ENCODE measurements around the gene DPYSL3. TPM values are rescaled to one million over a fixed set of nuclear protein-coding genes. Genes with fewer than 3 reads are reported as not detected.
A peak's percentile ranks its signal among the peaks of the same experiment; 100 is the strongest.

Gene DPYSL3
- total RNA-seq, 1 donor from 2014 or later, result 109 TPM

DNA sequence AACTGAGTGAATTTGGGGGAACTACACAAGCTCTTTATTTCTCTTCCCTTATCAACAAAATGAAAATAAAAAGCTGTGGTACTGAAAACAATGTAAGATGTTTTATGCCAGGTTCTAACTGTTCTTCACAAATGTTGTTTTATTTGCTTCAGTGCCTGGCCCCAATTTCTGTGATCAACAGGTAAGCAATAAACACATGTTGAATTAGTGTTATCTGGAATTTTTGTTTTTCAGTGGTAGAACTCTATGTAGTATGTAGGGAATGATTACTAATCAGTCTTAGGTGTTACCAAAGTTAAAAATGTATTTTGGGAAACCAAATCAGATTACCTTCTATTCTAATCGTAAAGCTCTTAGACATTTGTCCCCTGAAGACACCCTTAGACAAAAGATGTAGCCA is 7.5 kb upstream of the DPYSL3 start:
- H3K4me1 ChIP-seq (ENCODE audit: control insufficient read depth in 3 of 3, insufficient read depth in 3 of 3, low read length in 3 of 3), result no peaks in the 10 kb centered on the region
- H3K9ac ChIP-seq (ENCODE audit: low read depth in 1 of 3, low read length in 3 of 3), result no peak overlapping the region
- no peaks in the 10 kb centered on the region for H3K36me3 ChIP-seq (ENCODE audit: control insufficient read depth in 3 of 3, insufficient read depth in 3 of 3, low read length in 3 of 3)
- no peak overlapping the region for H3K27ac ChIP-seq (ENCODE audit: low read depth, low read length)
- H3K9me3 ChIP-seq (ENCODE audit: control insufficient read depth in 3 of 3, low read length in 3 of 3), result no peaks in the 10 kb centered on the region
- no peak overlapping the region for H3K4me3 ChIP-seq (ENCODE audit: low read length in 3 of 3)
- no peaks in the 10 kb centered on the region for H3K27me3 ChIP-seq (ENCODE audit: control insufficient read depth in 3 of 3, insufficient read depth in 3 of 3, low read length in 3 of 3)

DNA sequence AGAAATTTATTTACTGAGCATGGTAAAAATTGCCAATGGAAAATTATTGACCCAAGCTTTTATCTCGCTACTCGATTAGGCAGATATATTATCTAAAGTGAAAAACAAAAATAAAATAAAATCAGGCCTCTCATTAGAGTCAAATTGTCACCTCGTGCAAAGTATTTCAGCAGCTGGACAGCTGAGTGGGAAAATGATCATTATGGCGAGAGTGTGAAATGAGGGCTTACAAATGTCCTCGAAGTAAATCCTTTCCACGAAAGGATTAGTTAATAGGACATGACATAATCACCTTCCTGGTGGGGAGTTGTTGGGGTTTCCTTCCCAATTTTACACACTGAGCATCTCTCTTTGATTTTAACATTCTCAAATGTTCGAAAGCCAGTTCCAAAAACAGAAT is 5.4 kb upstream of the DPYSL3 start:
- Histone ChIP-seq H3K27me3 (ENCODE audit: control insufficient read depth in 3 of 3, insufficient read depth in 3 of 3, low read length in 3 of 3) (no peaks in the 10 kb centered on the region), H3K27ac (ENCODE audit: low read depth, low read length) (no peak overlapping the region), H3K4me3 (ENCODE audit: low read length in 3 of 3) (no peak overlapping the region), H3K36me3 (ENCODE audit: control insufficient read depth in 3 of 3, insufficient read depth in 3 of 3, low read length in 3 of 3) (no peaks in the 10 kb centered on the region), H3K9me3 (ENCODE audit: control insufficient read depth in 3 of 3, low read length in 3 of 3) (no peaks in the 10 kb centered on the region), H3K9ac (ENCODE audit: low read depth in 1 of 3, low read length in 3 of 3) (no peak overlapping the region), H3K4me1 (ENCODE audit: control insufficient read depth in 3 of 3, insufficient read depth in 3 of 3, low read length in 3 of 3) (peaks cover under 1 to 3% (median under 1%) of the 10 kb centered on the region in 3 donors)

DNA sequence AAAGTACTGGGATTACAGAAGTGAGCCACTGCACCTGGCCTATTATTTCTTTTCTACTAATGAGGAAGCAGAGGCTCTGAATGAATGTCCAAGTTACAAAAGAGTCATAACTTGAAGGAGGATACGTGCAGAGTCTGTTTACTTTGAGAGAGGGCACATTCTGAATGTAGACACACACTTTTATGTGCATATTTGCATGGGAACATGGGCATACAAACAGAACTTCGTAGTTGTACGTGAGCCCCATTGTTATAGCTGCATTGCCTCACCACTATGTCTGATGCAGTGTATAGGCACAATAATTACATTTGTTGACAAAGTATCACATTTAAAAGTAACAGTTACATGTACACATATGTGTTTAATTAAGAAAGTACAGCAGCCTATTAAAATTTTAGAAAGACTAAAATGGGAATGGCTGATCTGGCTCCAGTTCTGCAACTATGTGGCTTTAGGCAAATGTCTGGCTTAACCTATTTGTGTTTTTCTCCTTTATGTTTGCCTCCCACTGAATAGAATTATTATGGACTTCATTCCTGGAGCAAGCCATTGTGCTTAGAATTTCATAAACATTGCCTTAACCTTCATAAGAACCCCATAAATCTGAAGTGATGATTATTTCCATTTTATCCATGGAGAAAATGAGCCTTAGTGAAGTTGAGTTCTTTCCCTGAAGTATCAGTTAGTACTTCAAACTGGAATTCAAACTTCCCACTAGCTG is 3.0 kb upstream of the DPYSL3 start:
- H3K4me1 ChIP-seq (ENCODE audit: control insufficient read depth in 3 of 3, insufficient read depth in 3 of 3, low read length in 3 of 3), result peaks cover 3 to 19% (median 9%) of the 10 kb centered on the region in 3 donors
- H3K9me3 ChIP-seq (ENCODE audit: control insufficient read depth in 3 of 3, low read length in 3 of 3), result no peaks in the 10 kb centered on the region
- no peaks in the 10 kb centered on the region for H3K36me3 ChIP-seq (ENCODE audit: control insufficient read depth in 3 of 3, insufficient read depth in 3 of 3, low read length in 3 of 3)
- no peak overlapping the region for H3K27ac ChIP-seq (ENCODE audit: low read depth, low read length)
- H3K27me3 ChIP-seq (ENCODE audit: control insufficient read depth in 3 of 3, insufficient read depth in 3 of 3, low read length in 3 of 3), result peaks cover 4 to 12% (median 5%) of the 10 kb centered on the region in 3 donors
- no peak overlapping the region for H3K9ac ChIP-seq (ENCODE audit: low read depth in 1 of 3, low read length in 3 of 3)
- H3K4me3 ChIP-seq (ENCODE audit: low read length in 3 of 3), result no peak overlapping the region

DNA sequence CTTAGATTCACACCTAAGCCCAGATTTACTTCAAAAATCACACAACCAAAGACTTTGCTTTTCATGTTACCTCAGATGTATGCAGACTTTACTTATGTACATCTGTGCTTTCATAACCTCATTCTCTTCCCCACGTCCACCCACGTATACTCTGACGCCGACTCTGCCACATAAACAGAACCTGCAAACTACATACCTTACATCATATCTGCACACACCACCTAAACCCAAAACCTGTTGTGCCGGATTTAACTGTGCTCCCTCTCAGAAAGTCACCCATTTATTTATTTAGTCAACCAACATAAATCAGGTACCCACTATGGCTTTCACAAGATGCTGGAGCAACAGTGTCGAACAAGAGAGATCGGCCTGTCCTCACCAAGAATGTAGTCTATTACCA is 1.0 kb upstream of the DPYSL3 start:
- no peaks in the 10 kb centered on the region for H3K36me3 ChIP-seq (ENCODE audit: control insufficient read depth in 3 of 3, insufficient read depth in 3 of 3, low read length in 3 of 3)
- H3K27me3 ChIP-seq (ENCODE audit: control insufficient read depth in 3 of 3, insufficient read depth in 3 of 3, low read length in 3 of 3), result peaks cover 4 to 12% (median 5%) of the 10 kb centered on the region in 3 donors
- H3K9ac ChIP-seq (ENCODE audit: low read depth in 1 of 3, low read length in 3 of 3), result no peak overlapping the region
- peaks cover 3 to 19% (median 9%) of the 10 kb centered on the region in 3 donors for H3K4me1 ChIP-seq (ENCODE audit: control insufficient read depth in 3 of 3, insufficient read depth in 3 of 3, low read length in 3 of 3)
- H3K9me3 ChIP-seq (ENCODE audit: control insufficient read depth in 3 of 3, low read length in 3 of 3), result no peaks in the 10 kb centered on the region
- no peak overlapping the region for H3K4me3 ChIP-seq (ENCODE audit: low read length in 3 of 3)
- no peak overlapping the region for H3K27ac ChIP-seq (ENCODE audit: low read depth, low read length)

DNA sequence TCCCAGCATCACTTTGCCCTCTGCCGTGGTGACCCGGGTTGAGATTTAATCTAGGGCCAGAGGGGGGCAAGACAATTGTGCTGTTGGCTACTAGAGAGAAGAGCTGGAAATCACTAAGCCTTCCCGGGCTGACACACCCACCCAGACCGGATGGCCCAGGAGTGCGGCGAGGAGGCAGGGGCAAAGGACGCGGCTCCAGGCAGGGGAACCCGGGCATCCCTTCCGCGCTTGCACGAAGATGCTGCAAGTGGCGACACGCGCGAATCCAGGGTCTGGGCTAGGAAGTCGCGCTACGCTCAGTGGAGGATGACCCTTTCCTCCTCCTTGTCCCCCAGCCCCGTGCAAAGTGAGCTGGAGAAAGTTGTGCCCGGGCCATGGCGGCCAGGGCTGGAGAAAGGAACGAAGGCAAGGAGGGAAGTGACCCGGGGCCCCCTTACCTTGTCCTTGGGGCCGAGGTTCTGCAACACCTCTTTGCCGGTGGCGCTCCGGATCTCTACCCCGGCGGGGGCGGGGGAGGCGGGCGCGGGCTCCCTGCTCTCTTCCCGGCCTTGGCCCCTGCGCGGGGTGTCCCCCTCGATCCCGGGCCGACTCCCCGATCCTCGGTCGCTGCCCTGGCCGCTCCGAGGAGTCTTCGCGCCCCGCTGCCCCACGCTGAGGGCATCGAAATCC is 693 bp downstream of the DPYSL3 start:
- Histone ChIP-seq H3K27me3 (ENCODE audit: control insufficient read depth in 3 of 3, insufficient read depth in 3 of 3, low read length in 3 of 3) (peaks cover 4 to 12% (median 5%) of the 10 kb centered on the region in 3 donors), H3K9me3 (ENCODE audit: control insufficient read depth in 3 of 3, low read length in 3 of 3) (no peaks in the 10 kb centered on the region), H3K9ac (ENCODE audit: low read depth in 1 of 3, low read length in 3 of 3) (peak overlapping the region; percentile 77 to 88 (median 80)), H3K4me1 (ENCODE audit: control insufficient read depth in 3 of 3, insufficient read depth in 3 of 3, low read length in 3 of 3) (peaks cover 3 to 19% (median 10%) of the 10 kb centered on the region in 3 donors), H3K27ac (ENCODE audit: low read depth, low read length) (peak overlapping the region; percentile 79), H3K36me3 (ENCODE audit: control insufficient read depth in 3 of 3, insufficient read depth in 3 of 3, low read length in 3 of 3) (no peaks in the 10 kb centered on the region), H3K4me3 (ENCODE audit: low read length in 3 of 3) (peak overlapping the region; percentile 46 to 80 (median 79))

DNA sequence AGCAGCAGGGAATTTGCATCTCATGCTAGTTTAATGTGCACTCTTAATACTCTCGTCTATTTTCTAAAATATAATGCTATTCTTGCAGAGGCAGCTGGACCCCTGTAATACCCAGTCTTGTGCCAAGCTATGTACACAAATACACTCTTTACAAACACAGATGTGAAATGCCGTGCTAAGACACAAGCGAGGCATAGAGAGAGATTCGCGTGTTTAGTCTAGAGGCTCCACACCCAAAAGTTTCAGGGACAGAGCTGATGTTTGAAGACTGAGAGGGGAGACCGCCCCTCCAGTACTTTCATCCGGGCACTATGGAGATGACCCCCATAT is 1.2 kb downstream of the DPYSL3 start:
- Histone ChIP-seq H3K4me1 (ENCODE audit: control insufficient read depth in 3 of 3, insufficient read depth in 3 of 3, low read length in 3 of 3) (peaks cover 3 to 19% (median 12%) of the 10 kb centered on the region in 3 donors), H3K27me3 (ENCODE audit: control insufficient read depth in 3 of 3, insufficient read depth in 3 of 3, low read length in 3 of 3) (peaks cover 4 to 12% (median 5%) of the 10 kb centered on the region in 3 donors), H3K27ac (ENCODE audit: low read depth, low read length) (peak overlapping the region; percentile 79), H3K9me3 (ENCODE audit: control insufficient read depth in 3 of 3, low read length in 3 of 3) (no peaks in the 10 kb centered on the region), H3K36me3 (ENCODE audit: control insufficient read depth in 3 of 3, insufficient read depth in 3 of 3, low read length in 3 of 3) (no peaks in the 10 kb centered on the region), H3K9ac (ENCODE audit: low read depth in 1 of 3, low read length in 3 of 3) (peak overlapping the region; percentile 77 to 88 (median 80)), H3K4me3 (ENCODE audit: low read length in 3 of 3) (peak overlapping the region; percentile 46 to 80 (median 79))

DNA sequence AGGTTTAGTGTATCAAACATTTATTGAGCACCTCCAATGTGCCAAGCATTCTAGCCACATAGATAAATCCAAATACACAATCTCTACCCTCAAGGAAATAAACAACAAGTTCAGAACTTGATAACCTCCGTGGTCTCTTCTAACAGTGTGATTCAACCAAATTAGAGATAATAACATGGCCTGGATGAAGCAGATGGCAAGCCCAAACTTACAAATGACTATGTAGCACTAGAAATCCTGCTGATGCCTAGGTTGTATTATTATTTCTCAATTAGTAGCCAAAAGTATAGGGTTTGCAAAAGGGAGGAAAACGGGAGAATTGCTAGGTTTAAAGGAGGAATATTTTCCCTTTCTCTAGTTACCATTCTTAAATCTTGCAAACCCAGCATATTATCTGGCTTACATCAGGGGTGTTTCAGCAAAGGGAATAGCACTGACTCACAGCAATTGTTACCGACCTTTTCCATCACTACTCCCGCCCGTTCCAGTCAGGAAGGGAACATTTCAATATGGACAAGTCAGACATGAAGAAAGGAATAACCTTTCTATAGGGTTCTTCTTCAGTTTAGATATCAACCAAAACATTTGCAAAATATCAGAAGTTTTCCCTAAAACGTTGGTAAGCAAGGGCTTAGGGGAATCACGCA is 2.3 kb downstream of the DPYSL3 start:
- peak overlapping the region; percentile 79 for H3K27ac ChIP-seq (ENCODE audit: low read depth, low read length)
- H3K4me1 ChIP-seq (ENCODE audit: control insufficient read depth in 3 of 3, insufficient read depth in 3 of 3, low read length in 3 of 3), result peaks cover 7 to 19% (median 12%) of the 10 kb centered on the region in 3 donors

DNA sequence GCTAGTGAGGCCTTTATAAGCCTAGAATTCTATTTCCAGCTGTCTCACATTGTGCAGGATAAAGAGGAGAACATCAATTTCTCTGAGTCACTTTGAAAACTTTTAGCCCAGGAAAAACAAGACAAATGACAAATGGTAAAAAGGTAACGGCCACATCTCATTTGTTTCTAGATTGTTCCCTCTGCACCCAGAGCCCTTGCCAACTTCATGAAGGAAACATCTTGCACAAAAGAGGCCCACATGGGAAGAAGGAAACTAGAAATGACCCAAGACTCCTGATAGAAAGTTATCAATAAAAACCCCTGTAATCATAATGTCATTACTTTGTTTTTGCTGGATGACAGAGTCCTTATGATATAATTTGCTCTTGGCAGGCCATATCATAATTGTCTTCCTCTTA is 5.3 kb downstream of the DPYSL3 start:
- peak overlapping the region; percentile 60 for H3K27ac ChIP-seq (ENCODE audit: low read depth, low read length)
- H3K36me3 ChIP-seq (ENCODE audit: control insufficient read depth in 3 of 3, insufficient read depth in 3 of 3, low read length in 3 of 3), result no peaks in the 10 kb centered on the region
- peaks cover 3 to 8% (median 4%) of the 10 kb centered on the region in 3 donors for H3K27me3 ChIP-seq (ENCODE audit: control insufficient read depth in 3 of 3, insufficient read depth in 3 of 3, low read length in 3 of 3)
- no peaks in the 10 kb centered on the region for H3K9me3 ChIP-seq (ENCODE audit: control insufficient read depth in 3 of 3, low read length in 3 of 3)
- no peak overlapping the region for H3K9ac ChIP-seq (ENCODE audit: low read depth in 1 of 3, low read length in 3 of 3)
- peaks cover 4 to 9% (median 8%) of the 10 kb centered on the region in 3 donors for H3K4me1 ChIP-seq (ENCODE audit: control insufficient read depth in 3 of 3, insufficient read depth in 3 of 3, low read length in 3 of 3)
- no peak overlapping the region for H3K4me3 ChIP-seq (ENCODE audit: low read length in 3 of 3)

More for the DNA sequence above, 2.3 kb downstream of the DPYSL3 start:
- Histone ChIP-seq H3K36me3 (ENCODE audit: control insufficient read depth in 3 of 3, insufficient read depth in 3 of 3, low read length in 3 of 3) (no peaks in the 10 kb centered on the region), H3K27me3 (ENCODE audit: control insufficient read depth in 3 of 3, insufficient read depth in 3 of 3, low read length in 3 of 3) (peaks cover 4 to 12% (median 5%) of the 10 kb centered on the region in 3 donors), H3K4me3 (ENCODE audit: low read length in 3 of 3) (peak overlapping the region in 1 of 3 donors; percentile 49), H3K9ac (ENCODE audit: low read depth in 1 of 3, low read length in 3 of 3) (peak overlapping the region in 1 of 3 donors; percentile 52), H3K9me3 (ENCODE audit: control insufficient read depth in 3 of 3, low read length in 3 of 3) (no peaks in the 10 kb centered on the region)

DNA sequence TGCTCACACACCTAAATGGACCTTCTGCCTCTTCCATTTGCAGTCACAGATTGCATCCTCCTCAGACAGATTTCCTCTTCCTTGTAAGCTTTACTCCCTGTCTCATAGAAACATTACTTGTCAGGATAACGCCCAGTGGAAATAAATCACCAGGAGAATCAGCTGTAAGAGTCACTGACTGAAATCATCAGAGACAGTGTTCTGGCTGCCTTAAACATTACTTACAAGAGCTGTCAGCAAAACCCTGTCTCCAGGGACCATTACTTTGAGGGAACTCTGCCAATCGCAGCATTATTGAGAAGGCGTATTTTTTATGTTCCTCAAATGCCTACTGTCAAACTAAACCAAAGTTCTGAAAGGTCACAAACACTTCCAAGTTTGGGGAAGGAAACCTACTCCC is 5.9 kb downstream of the DPYSL3 start:
- Histone ChIP-seq H3K27me3 (ENCODE audit: control insufficient read depth in 3 of 3, insufficient read depth in 3 of 3, low read length in 3 of 3) (peaks cover 0 to 5% (median 2%) of the 10 kb centered on the region in 3 donors), H3K27ac (ENCODE audit: low read depth, low read length) (peak overlapping the region; percentile 60), H3K4me3 (ENCODE audit: low read length in 3 of 3) (no peak overlapping the region), H3K4me1 (ENCODE audit: control insufficient read depth in 3 of 3, insufficient read depth in 3 of 3, low read length in 3 of 3) (peaks cover 4 to 5% (median 5%) of the 10 kb centered on the region in 3 donors), H3K36me3 (ENCODE audit: control insufficient read depth in 3 of 3, insufficient read depth in 3 of 3, low read length in 3 of 3) (no peaks in the 10 kb centered on the region), H3K9me3 (ENCODE audit: control insufficient read depth in 3 of 3, low read length in 3 of 3) (no peaks in the 10 kb centered on the region), H3K9ac (ENCODE audit: low read depth in 1 of 3, low read length in 3 of 3) (no peak overlapping the region)

DNA sequence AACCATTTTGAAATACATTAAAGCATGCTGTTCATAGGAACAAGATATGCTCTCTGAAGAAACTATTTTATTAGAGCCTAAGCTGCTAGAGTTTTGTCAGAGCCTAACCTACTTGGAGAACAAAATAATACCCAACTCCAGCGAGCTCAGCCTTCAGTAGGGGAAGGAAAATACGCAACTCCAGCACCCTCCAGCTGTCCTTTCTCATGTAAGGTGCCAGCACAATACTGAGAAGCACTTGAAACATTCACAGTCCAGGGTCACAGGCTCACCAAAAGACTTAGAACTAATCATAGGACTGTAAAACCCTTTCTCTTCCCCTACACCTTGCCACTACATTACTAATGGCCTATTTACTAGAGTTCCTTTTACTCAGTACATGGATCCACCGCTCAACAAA is 18.9 kb downstream of the DPYSL3 start:
- Histone ChIP-seq H3K9me3 (ENCODE audit: control insufficient read depth in 3 of 3, low read length in 3 of 3) (no peaks in the 10 kb centered on the region), H3K27ac (ENCODE audit: low read depth, low read length) (no peak overlapping the region), H3K4me1 (ENCODE audit: control insufficient read depth in 3 of 3, insufficient read depth in 3 of 3, low read length in 3 of 3) (no peaks in the 10 kb centered on the region), H3K36me3 (ENCODE audit: control insufficient read depth in 3 of 3, insufficient read depth in 3 of 3, low read length in 3 of 3) (no peaks in the 10 kb centered on the region), H3K27me3 (ENCODE audit: control insufficient read depth in 3 of 3, insufficient read depth in 3 of 3, low read length in 3 of 3) (no peaks in the 10 kb centered on the region), H3K9ac (ENCODE audit: low read depth in 1 of 3, low read length in 3 of 3) (no peak overlapping the region), H3K4me3 (ENCODE audit: low read length in 3 of 3) (no peak overlapping the region)

Measured in skeletal muscle tissue (tissue), 4 donors.